ENCODE data around the gene USP43. TPM values are rescaled to one million over a fixed set of nuclear protein-coding genes. Genes with fewer than 3 reads are reported as not detected.

The USP43 gene
- total RNA-seq, 1 donor from 2014 or later: 7.0 TPM

- H4K20me1 ChIP-seq (ENCODE audit: insufficient read depth, low read length): no peaks in the 10 kb centered on the region
- no peaks in the 10 kb centered on the region for H3K9me3 Mint-ChIP-seq (ENCODE audit: unreplicated experiment)
- no peak overlapping the region for H3K27ac ChIP-seq (ENCODE audit: low read depth, low read length)
- no peaks in the 10 kb centered on the region for H3K4me1 Mint-ChIP-seq (ENCODE audit: low read depth, unreplicated experiment)
- no peak overlapping the region for H3K27ac Mint-ChIP-seq (ENCODE audit: unreplicated experiment)
- H3K36me3 Mint-ChIP-seq (ENCODE audit: low read depth, unreplicated experiment): no peaks in the 10 kb centered on the region
- H2AFZ ChIP-seq (ENCODE audit: low read depth, low read length): no peak overlapping the region
- H3K9ac ChIP-seq (ENCODE audit: low read length): no peak overlapping the region
- no peak for TF ChIP-seq CTCF (IDR thresholded peaks at IDR 0.05; ENCODE audit: insufficient read depth, low read depth, low read length)
- no peak for TF ChIP-seq EZH2 (IDR thresholded peaks at IDR 0.05; ENCODE audit: insufficient read depth, low read length)
- no peaks in the 10 kb centered on the region for H3K36me3 ChIP-seq (ENCODE audit: insufficient read depth, low read length)
- no peaks in the 10 kb centered on the region for H3K79me2 ChIP-seq (ENCODE audit: insufficient read depth, low read length)
- H3K4me1 ChIP-seq (ENCODE audit: insufficient read depth, low read length): no peaks in the 10 kb centered on the region
- no peaks in the 10 kb centered on the region for H3K9me3 ChIP-seq (ENCODE audit: insufficient read depth, low read depth, low read length)
- FAIRE-seq (no peak), DNase-seq (ENCODE audit: low read depth) (no peak)
- no peak overlapping the region for H3K4me2 ChIP-seq (ENCODE audit: low read length)
- no peaks in the 10 kb centered on the region for H3K27me3 Mint-ChIP-seq (ENCODE audit: low read depth, unreplicated experiment)
- no peak overlapping the region for H3K4me3 Mint-ChIP-seq (ENCODE audit: unreplicated experiment)
- no peak overlapping the region for H3K4me3 ChIP-seq (ENCODE audit: insufficient read depth, low read depth, low read length)
- H3K27me3 ChIP-seq (ENCODE audit: insufficient read depth, low read length): no peaks in the 10 kb centered on the region
These were observed 33.8 kb upstream of the USP43 start for GRCh38 chr17:9611557-9611956.

GRCh38 chr17:9612006-9612405 lies 33.3 kb upstream of the USP43 start:
- no peak overlapping the region for H3K4me3 ChIP-seq (ENCODE audit: insufficient read depth, low read depth, low read length)
- DNase-seq (ENCODE audit: low read depth) (no peak), FAIRE-seq (no peak)
- H3K79me2 ChIP-seq (ENCODE audit: insufficient read depth, low read length): no peaks in the 10 kb centered on the region
- no peak overlapping the region for H3K27ac Mint-ChIP-seq (ENCODE audit: unreplicated experiment)
- no peaks in the 10 kb centered on the region for H3K9me3 ChIP-seq (ENCODE audit: insufficient read depth, low read depth, low read length)
- H3K4me1 Mint-ChIP-seq (ENCODE audit: low read depth, unreplicated experiment): no peaks in the 10 kb centered on the region
- H3K9ac ChIP-seq (ENCODE audit: low read length): no peak overlapping the region
- no peaks in the 10 kb centered on the region for H3K36me3 ChIP-seq (ENCODE audit: insufficient read depth, low read length)
- no peaks in the 10 kb centered on the region for H3K36me3 Mint-ChIP-seq (ENCODE audit: low read depth, unreplicated experiment)
- no peaks in the 10 kb centered on the region for H3K9me3 Mint-ChIP-seq (ENCODE audit: unreplicated experiment)
- no peak overlapping the region for H3K4me2 ChIP-seq (ENCODE audit: low read length)
- H3K27ac ChIP-seq (ENCODE audit: low read depth, low read length): no peak overlapping the region
- no peaks in the 10 kb centered on the region for H3K27me3 Mint-ChIP-seq (ENCODE audit: low read depth, unreplicated experiment)
- H3K4me1 ChIP-seq (ENCODE audit: insufficient read depth, low read length): no peaks in the 10 kb centered on the region
- no peaks in the 10 kb centered on the region for H3K27me3 ChIP-seq (ENCODE audit: insufficient read depth, low read length)
- H2AFZ ChIP-seq (ENCODE audit: low read depth, low read length): no peak overlapping the region
- H4K20me1 ChIP-seq (ENCODE audit: insufficient read depth, low read length): no peaks in the 10 kb centered on the region
- no peak overlapping the region for H3K4me3 Mint-ChIP-seq (ENCODE audit: unreplicated experiment)
- no peak for TF ChIP-seq CTCF (IDR thresholded peaks at IDR 0.05; ENCODE audit: insufficient read depth, low read depth, low read length)
- no peak for TF ChIP-seq EZH2 (IDR thresholded peaks at IDR 0.05; ENCODE audit: insufficient read depth, low read length)

GRCh38 chr17:9615486-9615885 lies 29.8 kb upstream of the USP43 start:
- no peak overlapping the region for H3K9ac ChIP-seq (ENCODE audit: low read length)
- H4K20me1 ChIP-seq (ENCODE audit: insufficient read depth, low read length): no peaks in the 10 kb centered on the region
- Mint-ChIP-seq H3K27me3 (ENCODE audit: low read depth, unreplicated experiment) (no peaks in the 10 kb centered on the region), H3K9me3 (ENCODE audit: unreplicated experiment) (no peaks in the 10 kb centered on the region), H3K36me3 (ENCODE audit: low read depth, unreplicated experiment) (no peaks in the 10 kb centered on the region), H3K4me3 (ENCODE audit: unreplicated experiment) (no peak overlapping the region), H3K4me1 (ENCODE audit: low read depth, unreplicated experiment) (no peaks in the 10 kb centered on the region), H3K27ac (ENCODE audit: unreplicated experiment) (no peak overlapping the region)
- TF ChIP-seq EZH2 (IDR thresholded peaks at IDR 0.05; ENCODE audit: insufficient read depth, low read length) (no peak), CTCF (IDR thresholded peaks at IDR 0.05; ENCODE audit: insufficient read depth, low read depth, low read length) (no peak)
- no peak overlapping the region for H3K4me2 ChIP-seq (ENCODE audit: low read length)
- no peaks in the 10 kb centered on the region for H3K9me3 ChIP-seq (ENCODE audit: insufficient read depth, low read depth, low read length)
- no peaks in the 10 kb centered on the region for H3K79me2 ChIP-seq (ENCODE audit: insufficient read depth, low read length)
- no peaks in the 10 kb centered on the region for H3K27me3 ChIP-seq (ENCODE audit: insufficient read depth, low read length)
- DNase-seq (ENCODE audit: low read depth) (no peak), FAIRE-seq (no peak)
- no peaks in the 10 kb centered on the region for H3K4me1 ChIP-seq (ENCODE audit: insufficient read depth, low read length)
- no peak overlapping the region for H3K27ac ChIP-seq (ENCODE audit: low read depth, low read length)
- no peak overlapping the region for H3K4me3 ChIP-seq (ENCODE audit: insufficient read depth, low read depth, low read length)
- no peaks in the 10 kb centered on the region for H3K36me3 ChIP-seq (ENCODE audit: insufficient read depth, low read length)
- no peak overlapping the region for H2AFZ ChIP-seq (ENCODE audit: low read depth, low read length)

Data from astrocyte (in vitro differentiated cells and primary cell).